OCI-LY1 (cell line): ENCODE data around the gene USF2.

ENCODE experiments used
- H2AFZ ChIP-seq: fragments of 200-600 bp; sonication (generic), shearing (Covaris generic); 2 replicates; pipeline ENCODE4 v1.6.0; 2014; ENCODE audit warnings: antibody characterized with exemption, mild to moderate bottlenecking, low read length
- H3F3A ChIP-seq: fragments of 200-600 bp; sonication (generic), shearing (Covaris generic); 2 replicates; pipeline ENCODE4 v1.6.0; 2014; ENCODE audit warnings: mild to moderate bottlenecking, antibody characterized with exemption, low read length, moderate library complexity; ENCODE audit not compliant: insufficient read depth
- H3K27ac ChIP-seq: fragments of 200-600 bp; sonication (generic); 2 replicates; pipeline ENCODE4 v1.5.1; 2014; ENCODE audit warnings: low read length, mixed run types, mild to moderate bottlenecking, low read depth; ENCODE audit not compliant: poor library complexity, severe bottlenecking
- H3K27me3 ChIP-seq: fragments of 200-600 bp; sonication (generic); 2 replicates; pipeline ENCODE4 v1.6.0; 2014; ENCODE audit warnings: antibody characterized with exemption, mild to moderate bottlenecking, low read length, moderate library complexity; ENCODE audit not compliant: insufficient read depth
- H3K36me3 ChIP-seq: fragments of 200-600 bp; sonication (generic); 2 replicates; pipeline ENCODE4 v1.6.1; 2014; ENCODE audit warnings: mild to moderate bottlenecking, antibody characterized with exemption, low read length, moderate library complexity, mixed read lengths; ENCODE audit not compliant: insufficient read depth
- H3K4me1 ChIP-seq: fragments of 200-600 bp; sonication (generic); 2 replicates; pipeline ENCODE4 v1.5.1; 2014; ENCODE audit warnings: mild to moderate bottlenecking, low read length, moderate library complexity; ENCODE audit not compliant: insufficient read depth, severe bottlenecking
- H3K4me2 ChIP-seq: fragments of 200-600 bp; sonication (generic), shearing (Covaris generic); 2 replicates; pipeline ENCODE4 v1.6.1; 2014; ENCODE audit warnings: low read length
- H3K4me3 ChIP-seq: fragments of 200-600 bp; sonication (generic); 2 replicates; pipeline ENCODE4 v1.5.1; 2014; ENCODE audit warnings: low read length, low read depth, mild to moderate bottlenecking, mixed read lengths; ENCODE audit not compliant: poor library complexity, severe bottlenecking
- H3K79me2 ChIP-seq: fragments of 200-600 bp; shearing (Covaris generic); 2 replicates; pipeline ENCODE4 v1.6.1; 2016; ENCODE audit warnings: mixed run types, low read length, mixed read lengths; ENCODE audit not compliant: insufficient read depth
- H3K9ac ChIP-seq: fragments of 200-600 bp; sonication (generic), shearing (Covaris generic); 2 replicates; pipeline ENCODE4 v1.6.1; 2014; ENCODE audit warnings: mild to moderate bottlenecking, low read length, mixed read lengths
- H3K9me2 ChIP-seq: fragments of 200-600 bp; sonication (generic), shearing (Covaris generic); 2 replicates; pipeline ENCODE4 v1.6.1; 2014; ENCODE audit warnings: low read depth, mild to moderate bottlenecking, low read length, mixed read lengths
- H3K9me3 ChIP-seq: fragments of 200-600 bp; shearing (Covaris generic); 2 replicates; pipeline ENCODE4 v1.6.1; 2014; ENCODE audit warnings: low read length, mixed read lengths
- H4K20me1 ChIP-seq: fragments of 200-600 bp; sonication (generic), shearing (Covaris generic); 2 replicates; pipeline ENCODE4 v1.6.0; 2016; ENCODE audit warnings: mild to moderate bottlenecking, low read length; ENCODE audit not compliant: insufficient read depth
- CTCF ChIP-seq: fragments of 200-600 bp; sonication (generic), shearing (Covaris generic); IDR thresholded peaks from 2 replicates; pipeline ENCODE4 v1.5.1; 2017; ENCODE audit warnings: mild to moderate bottlenecking, antibody characterized with exemption, low read length, moderate library complexity, mixed read lengths
- EZH2 ChIP-seq: fragments of 200-600 bp; sonication (generic), shearing (Covaris generic); IDR thresholded peaks from 2 replicates; pipeline ENCODE4 v1.8.0; 2017; ENCODE audit warnings: borderline replicate concordance, mixed run types, mild to moderate bottlenecking, antibody characterized with exemption, low read length, moderate library complexity, mixed read lengths

The USF2 gene

GRCh38 chr19:35288331-35288730, 19.6 kb downstream of the USF2 start:
- Histone ChIP-seq H3K79me2 (no peaks in the 10 kb centered on the region), H3K36me3 (no peaks in the 10 kb centered on the region), H2AFZ (no peak overlapping the region), H3K27ac (no peak overlapping the region), H3K9me2 (no peaks in the 10 kb centered on the region), H4K20me1 (no peaks in the 10 kb centered on the region), H3K4me3 (no peak overlapping the region), H3K9ac (no peak overlapping the region), H3K27me3 (no peaks in the 10 kb centered on the region; the same call in 1 of the 2 replicates), H3K9me3 (no peaks in the 10 kb centered on the region), H3F3A (no peaks in the 10 kb centered on the region), H3K4me1 (peaks cover 14% of the 10 kb centered on the region), H3K4me2 (no peak overlapping the region)
- TF ChIP-seq CTCF (no peak), EZH2 (no peak)

GRCh38 chr19:35288906-35289305, 20.1 kb downstream of the USF2 start:
- H3F3A ChIP-seq: no peaks in the 10 kb centered on the region
- H3K4me3 ChIP-seq: no peak overlapping the region
- H3K9ac ChIP-seq: no peak overlapping the region
- no peak overlapping the region for H2AFZ ChIP-seq
- H3K36me3 ChIP-seq: no peaks in the 10 kb centered on the region
- peaks cover 15% of the 10 kb centered on the region for H3K4me1 ChIP-seq
- no peak overlapping the region for H3K4me2 ChIP-seq
- no peaks in the 10 kb centered on the region for H3K9me2 ChIP-seq
- H3K79me2 ChIP-seq: no peaks in the 10 kb centered on the region
- H3K27ac ChIP-seq: no peak overlapping the region
- no peak for TF ChIP-seq CTCF
- TF ChIP-seq EZH2: no peak
- no peaks in the 10 kb centered on the region; the same call in 1 of the 2 replicates for H3K27me3 ChIP-seq
- H3K9me3 ChIP-seq: no peaks in the 10 kb centered on the region
- H4K20me1 ChIP-seq: no peaks in the 10 kb centered on the region

- H3K9me2 ChIP-seq: no peaks in the 10 kb centered on the region
- TF ChIP-seq CTCF (no peak), EZH2 (no peak)
These were observed 21.8 kb downstream of the USF2 start for GRCh38 chr19:35290381-35291127.

More at GRCh38 chr19:35290381-35291127, 21.8 kb downstream of the USF2 start:
- Histone ChIP-seq H3K79me2 (no peaks in the 10 kb centered on the region), H4K20me1 (no peaks in the 10 kb centered on the region), H3K4me1 (peaks cover 18% of the 10 kb centered on the region), H2AFZ (no peak overlapping the region), H3K4me2 (no peak overlapping the region), H3F3A (no peaks in the 10 kb centered on the region), H3K36me3 (no peaks in the 10 kb centered on the region), H3K9ac (no peak overlapping the region), H3K9me3 (no peaks in the 10 kb centered on the region), H3K27me3 (no peaks in the 10 kb centered on the region; the same call in 1 of the 2 replicates), H3K4me3 (no peak overlapping the region), H3K27ac (no peak overlapping the region)
